Tibial nerve (tissue), 4 donors: ENCODE results near the gene MFAP3. TPM values are rescaled to one million over a fixed set of nuclear protein-coding genes. Genes with fewer than 3 reads are reported as not detected.
"Not testable (repeated sequence)": the region's sequence is repeated elsewhere in the genome, so short reads cannot be mapped to it uniquely, and the experiment has no call there.

Source experiments
- DNase-seq, 2 donors: peaks; one replicate each; pipeline ENCODE4 v3.0.0-alpha.2; 2019; ENCODE audit warnings: low spot score in 2 of 2
- H3K27ac ChIP-seq, 4 donors: fragments of 200-600 bp; sonication (generic) in 3 of 4; one replicate each; pipeline ENCODE4 v1.5.1; 2017 to 2019; ENCODE audit warnings: mild to moderate bottlenecking in 1 of 4
- H3K27me3 ChIP-seq, 2 donors: fragments of 200-600 bp; sonication (generic) in 1 of 2; one replicate each; pipeline versions ENCODE4 v1.5.1 to v1.6.0; 2017 to 2019
- H3K36me3 ChIP-seq, 3 donors: fragments of 200-600 bp; sonication (generic); one replicate each; pipeline ENCODE4 v1.5.1; 2018 to 2019
- H3K4me1 ChIP-seq, 4 donors: fragments of 200-600 bp; sonication (generic) in 3 of 4; one replicate each; pipeline ENCODE4 v1.5.1; 2017 to 2019
- H3K4me3 ChIP-seq, 4 donors: fragments of 200-600 bp; sonication (generic) in 3 of 4; one replicate each; pipeline ENCODE4 v1.5.1; 2017 to 2019; ENCODE audit warnings: mild to moderate bottlenecking in 1 of 4, moderate library complexity in 1 of 4
- H3K9me3 ChIP-seq, 4 donors: fragments of 200-600 bp; sonication (generic) in 3 of 4; one replicate each; pipeline ENCODE4 v1.5.1; 2017 to 2019
- EP300 ChIP-seq, 2 donors: sonication (generic); formaldehyde crosslinking; IDR thresholded peaks; one replicate each; pipeline ENCODE4 v1.6.1; 2017; ENCODE audit warnings: antibody characterized with exemption in 2 of 2, mild to moderate bottlenecking in 1 of 2
- POLR2A ChIP-seq, 2 donors: fragments of 450-650 bp; IDR thresholded peaks; one replicate each; pipeline ENCODE4 v1.6.1; 2017; ENCODE audit warnings: antibody characterized with exemption in 2 of 2, mild to moderate bottlenecking in 2 of 2, moderate library complexity in 2 of 2
- WGBS, 2 donors: methylation state at CpG; one replicate each; pipeline ENCODE4 v1.1.5; 2018; 5-methylcytosine and 5-hydroxymethylcytosine counted together
- total RNA-seq, 4 donors: library from RNA; depleted of rRNA; stranded (reverse); fragments of >200 nt; gene quantifications; one replicate each; pipeline ENCODE4 v1.1.0, GENCODE V29; 2016
- TF ChIP-seq, protein P1 (sequence below), 5 experiments: fragments of 200-600 bp in 3 of 5; fragments of 450-650 bp in 2 of 5; sonication (generic) in 3 of 5; IDR thresholded peaks; one replicate each; pipeline ENCODE4 v1.5.1; 2016 to 2019; ENCODE audit warnings: antibody characterized with exemption in 5 of 5, mild to moderate bottlenecking in 3 of 5, moderate library complexity in 2 of 5

MFAP3 gene
- total RNA-seq, 4 donors from 2014 or later, result 15.7 to 45.9 (median 36.4) TPM

DNA sequence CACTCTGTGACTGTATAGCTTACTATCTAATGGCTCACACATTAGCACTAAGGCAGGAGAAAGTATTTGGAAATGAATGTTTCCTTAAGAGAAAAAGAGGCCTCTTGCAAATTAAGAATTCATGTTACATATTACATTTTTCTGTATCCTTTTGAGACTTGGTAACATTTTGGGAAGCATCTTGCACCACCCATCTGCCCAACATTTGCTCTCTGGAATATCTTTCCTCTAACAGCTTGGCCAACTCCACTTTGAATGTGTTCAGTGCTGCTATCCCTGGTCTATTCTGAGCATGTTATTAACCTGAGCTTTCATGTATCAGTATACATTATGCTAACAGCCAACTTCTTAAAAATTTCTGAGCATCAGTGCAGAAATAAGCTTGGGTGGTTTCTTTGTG lies 27.2 kb downstream of the MFAP3 start:
- TF ChIP-seq POLR2A (IDR thresholded peaks at IDR 0.05) (no peak), EP300 (IDR thresholded peaks at IDR 0.05) (no peak)
- TF ChIP-seq, protein P1, sequence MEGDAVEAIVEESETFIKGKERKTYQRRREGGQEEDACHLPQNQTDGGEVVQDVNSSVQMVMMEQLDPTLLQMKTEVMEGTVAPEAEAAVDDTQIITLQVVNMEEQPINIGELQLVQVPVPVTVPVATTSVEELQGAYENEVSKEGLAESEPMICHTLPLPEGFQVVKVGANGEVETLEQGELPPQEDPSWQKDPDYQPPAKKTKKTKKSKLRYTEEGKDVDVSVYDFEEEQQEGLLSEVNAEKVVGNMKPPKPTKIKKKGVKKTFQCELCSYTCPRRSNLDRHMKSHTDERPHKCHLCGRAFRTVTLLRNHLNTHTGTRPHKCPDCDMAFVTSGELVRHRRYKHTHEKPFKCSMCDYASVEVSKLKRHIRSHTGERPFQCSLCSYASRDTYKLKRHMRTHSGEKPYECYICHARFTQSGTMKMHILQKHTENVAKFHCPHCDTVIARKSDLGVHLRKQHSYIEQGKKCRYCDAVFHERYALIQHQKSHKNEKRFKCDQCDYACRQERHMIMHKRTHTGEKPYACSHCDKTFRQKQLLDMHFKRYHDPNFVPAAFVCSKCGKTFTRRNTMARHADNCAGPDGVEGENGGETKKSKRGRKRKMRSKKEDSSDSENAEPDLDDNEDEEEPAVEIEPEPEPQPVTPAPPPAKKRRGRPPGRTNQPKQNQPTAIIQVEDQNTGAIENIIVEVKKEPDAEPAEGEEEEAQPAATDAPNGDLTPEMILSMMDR (IDR thresholded peaks at IDR 0.05), result no peak
- peaks cover 0 to 4% (median 0%) of the 10 kb centered on the region in 3 donors for H3K36me3 ChIP-seq
- H3K4me3 ChIP-seq, result no peak overlapping the region
- H3K9me3 ChIP-seq, result no peaks in the 10 kb centered on the region
- H3K27ac ChIP-seq, result no peak overlapping the region
- H3K27me3 ChIP-seq, result no peaks in the 10 kb centered on the region
- H3K4me1 ChIP-seq, result no peaks in the 10 kb centered on the region
- DNase-seq, result no peak

DNA sequence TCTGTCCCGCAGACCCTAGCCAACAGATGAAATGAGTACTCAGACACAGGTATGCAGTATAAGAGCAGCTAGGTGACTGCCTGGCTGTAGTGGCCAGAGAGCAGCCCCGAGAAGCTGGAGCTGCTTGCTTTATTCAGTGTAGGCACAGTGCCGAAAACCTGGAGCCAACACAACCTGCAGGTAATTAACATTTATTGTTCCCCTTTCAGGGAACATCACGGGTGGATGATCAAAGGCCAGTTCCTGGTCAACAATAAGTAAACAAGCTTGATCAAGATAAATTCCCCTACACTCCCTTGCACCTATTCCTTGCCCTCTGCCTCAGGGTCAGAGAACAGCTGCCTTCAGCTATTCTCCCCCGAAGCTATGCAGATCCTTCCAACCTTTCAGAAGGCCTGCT lies 31.1 kb downstream of the MFAP3 start:
- not testable (repeated sequence) for DNase-seq

DNA sequence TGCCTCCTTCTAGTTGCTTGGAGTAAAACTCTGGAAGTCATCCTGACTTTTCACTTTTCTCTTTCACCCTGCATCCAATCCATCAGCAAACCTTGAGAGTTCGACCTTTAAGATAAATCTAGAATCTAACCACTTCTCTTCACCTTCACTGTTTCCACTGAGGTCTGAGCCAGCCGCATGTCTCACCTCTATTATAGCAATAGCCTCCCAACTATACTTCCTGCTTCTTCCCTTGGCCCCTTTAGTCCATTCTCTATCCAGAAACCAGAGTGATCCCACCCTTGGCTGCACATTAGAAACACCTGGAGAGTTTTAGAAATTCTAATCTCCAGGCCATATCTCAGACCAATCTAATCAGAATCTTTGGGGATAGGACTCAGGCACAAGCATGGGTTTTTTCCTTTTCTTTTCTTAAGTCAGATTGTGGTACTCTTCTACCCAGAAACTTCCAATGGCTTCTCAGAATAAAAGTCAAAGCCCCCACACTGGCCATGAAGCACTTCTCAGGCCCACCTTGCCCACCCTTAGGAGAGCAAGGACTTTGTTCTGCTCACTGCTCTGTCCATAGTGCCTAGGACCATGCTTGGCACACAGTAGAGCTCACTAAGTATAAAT lies 33.1 kb downstream of the MFAP3 start:
- no peaks in the 10 kb centered on the region for H3K4me1 ChIP-seq
- DNase-seq, result no peak
- no peak overlapping the region for H3K4me3 ChIP-seq
- no peaks in the 10 kb centered on the region for H3K9me3 ChIP-seq
- no peak for TF ChIP-seq POLR2A (IDR thresholded peaks at IDR 0.05)
- TF ChIP-seq, protein P1 (IDR thresholded peaks at IDR 0.05), result no peak
- no peak for TF ChIP-seq EP300 (IDR thresholded peaks at IDR 0.05)
- H3K27ac ChIP-seq, result no peak overlapping the region
- no peaks in the 10 kb centered on the region for H3K36me3 ChIP-seq
- 65 to 73% methylated on average over 2 of the region's 2 CpGs for WGBS, 2 donors
- H3K27me3 ChIP-seq, result no peaks in the 10 kb centered on the region

More for the DNA sequence above, 31.1 kb downstream of the MFAP3 start:
- not testable (repeated sequence) for H3K27ac ChIP-seq, H3K4me1 ChIP-seq, H3K4me3 ChIP-seq, H3K9me3 ChIP-seq, H3K36me3 ChIP-seq, H3K27me3 ChIP-seq
- 77 to 86% methylated on average over 5 of the region's 5 CpGs for WGBS, 2 donors

DNA sequence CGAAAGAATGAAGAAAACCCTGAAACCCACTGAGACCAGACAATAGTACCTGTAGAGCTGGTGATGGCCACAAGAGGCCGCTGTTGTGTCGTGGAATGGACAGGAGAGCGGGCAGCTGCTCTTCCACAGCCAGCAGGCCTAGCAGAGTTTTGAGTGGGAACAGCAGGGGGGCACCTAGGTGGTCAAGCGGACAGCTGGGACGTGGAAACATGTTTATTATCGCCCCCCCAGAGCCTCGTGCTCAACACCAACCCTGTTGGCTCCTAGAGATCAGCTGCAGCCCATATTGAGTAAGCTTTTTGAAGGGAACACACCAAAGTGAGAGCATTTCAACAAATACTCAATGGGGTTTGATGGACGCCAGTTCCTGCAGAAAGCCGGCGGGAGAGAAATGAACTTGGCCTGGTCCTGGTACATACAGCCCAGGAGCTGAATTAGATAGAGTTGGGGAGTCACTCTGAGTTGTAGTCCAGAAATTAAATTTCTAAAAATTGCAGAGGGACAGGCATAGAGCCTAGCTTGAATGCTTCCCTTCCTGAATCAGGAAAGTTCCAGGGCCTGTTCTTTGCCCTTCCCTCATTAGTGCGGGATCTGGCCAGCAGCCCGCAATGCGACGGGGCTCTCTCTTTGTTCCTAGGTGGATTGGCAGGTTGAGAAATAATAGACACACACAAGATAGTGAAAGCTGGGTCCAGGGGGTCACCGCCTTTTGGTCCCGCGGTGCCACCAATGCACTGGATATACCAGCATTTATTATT lies 33.8 kb downstream of the MFAP3 start:
- DNase-seq, result peak; percentile 78 to 94
- Histone ChIP-seq H3K4me3 (no peak overlapping the region), H3K27me3 (no peaks in the 10 kb centered on the region), H3K9me3 (no peaks in the 10 kb centered on the region), H3K27ac (no peak overlapping the region), H3K36me3 (no peaks in the 10 kb centered on the region), H3K4me1 (peaks cover 0 to 1% (median 0%) of the 10 kb centered on the region in 4 donors)
- 35% methylated on average over 18 of the region's 18 CpGs for WGBS, 2 donors
- TF ChIP-seq EP300 (IDR thresholded peaks at IDR 0.05) (peak in 1 of 2 donors; percentile 21), POLR2A (IDR thresholded peaks at IDR 0.05) (no peak)
- TF ChIP-seq, protein P1 (IDR thresholded peaks at IDR 0.05), result peak; percentile 83 to 94 (median 92)

DNA sequence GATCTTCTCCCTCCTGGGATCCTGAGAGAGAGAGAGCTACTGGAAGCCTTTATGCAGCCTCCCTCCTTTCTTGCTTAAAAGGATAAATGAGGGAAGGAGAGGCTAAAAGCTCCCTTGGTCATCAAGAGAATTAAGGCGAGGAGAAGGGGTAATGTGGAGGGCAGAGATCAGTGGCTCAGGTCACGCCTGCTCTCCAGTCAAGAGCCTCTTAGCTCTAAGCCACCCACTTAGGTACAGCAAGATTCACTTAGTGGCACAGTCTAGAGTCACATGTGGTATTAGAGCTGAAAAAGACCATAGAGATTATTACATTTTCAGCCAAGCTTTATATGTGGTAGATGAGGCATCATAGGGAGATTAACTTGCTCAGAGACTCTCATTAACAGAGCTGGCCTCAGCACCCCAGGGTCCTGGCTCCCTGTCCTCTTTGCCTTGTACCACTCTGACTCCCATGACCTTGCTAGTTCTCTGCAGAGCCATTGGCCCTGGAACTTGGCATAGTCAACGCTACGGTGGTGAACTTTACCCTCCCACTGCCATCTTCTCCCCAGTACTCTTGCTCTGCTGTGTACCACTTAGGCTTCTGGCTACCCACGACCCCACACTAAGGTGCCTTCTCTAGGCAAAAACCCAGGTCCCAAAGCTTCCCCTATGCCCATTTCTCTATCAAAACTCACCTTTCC lies 37.6 kb downstream of the MFAP3 start:
- peaks cover 0 to 15% (median 0%) of the 10 kb centered on the region in 4 donors for H3K4me1 ChIP-seq
- no peak overlapping the region for H3K27ac ChIP-seq
- no peaks in the 10 kb centered on the region for H3K36me3 ChIP-seq
- 70 to 76% methylated on average over 5 of the region's 5 CpGs for WGBS, 2 donors
- no peaks in the 10 kb centered on the region for H3K9me3 ChIP-seq
- no peak overlapping the region for H3K4me3 ChIP-seq
- no peak for DNase-seq
- TF ChIP-seq POLR2A (IDR thresholded peaks at IDR 0.05), result no peak
- TF ChIP-seq EP300 (IDR thresholded peaks at IDR 0.05), result no peak
- no peaks in the 10 kb centered on the region for H3K27me3 ChIP-seq

DNA sequence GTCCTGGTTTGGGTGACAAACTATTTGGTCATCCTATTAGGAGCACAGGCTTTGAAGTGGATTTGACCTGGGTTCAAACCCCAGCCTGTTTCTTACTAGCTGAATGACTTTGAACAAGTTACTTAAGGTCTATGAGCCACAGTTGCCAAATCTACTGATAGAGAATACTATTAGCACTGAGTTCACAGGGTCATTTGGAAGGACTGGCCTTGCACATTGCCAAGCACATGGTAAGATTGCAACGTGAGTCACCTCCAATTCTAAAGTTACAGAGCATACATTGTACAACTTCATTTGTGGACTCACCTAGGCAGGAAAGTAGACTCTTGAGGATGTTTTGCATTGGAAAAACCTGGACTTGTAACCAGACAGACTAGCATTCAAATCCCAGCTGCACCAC lies 38.9 kb downstream of the MFAP3 start:
- 25 to 56% methylated on average over 1 of the region's 1 CpG for WGBS, 2 donors
- TF ChIP-seq POLR2A (IDR thresholded peaks at IDR 0.05), result no peak
- no peak for TF ChIP-seq EP300 (IDR thresholded peaks at IDR 0.05)
- TF ChIP-seq, protein P1 (IDR thresholded peaks at IDR 0.05), result no peak
- Histone ChIP-seq H3K36me3 (no peaks in the 10 kb centered on the region), H3K4me3 (no peak overlapping the region), H3K9me3 (no peaks in the 10 kb centered on the region), H3K27me3 (no peaks in the 10 kb centered on the region), H3K27ac (no peak overlapping the region), H3K4me1 (peaks cover 0 to 15% (median 0%) of the 10 kb centered on the region in 4 donors)
- no peak for DNase-seq
